Hypothalamus (tissue), 51 donors: ENCODE results near the gene TRIM62.
"Not testable (repeated sequence)": the region's sequence is repeated elsewhere in the genome, so short reads cannot be mapped to it uniquely, and the experiment has no call there.

Experiments
- DNase-seq, 51 donors: peaks; one replicate each; lab custom pipeline; 2025; lab: John Stamatoyannopoulos, UW

Gene TRIM62

GRCh38 chr1:33119050-33119449 lies 62.8 kb downstream of the TRIM62 start:
- no peak for DNase-seq

- no peak for DNase-seq
Measured at GRCh38 chr1:33118274-33118673, 63.6 kb downstream of the TRIM62 start.

GRCh38 chr1:33117440-33118085 lies 64.3 kb downstream of the TRIM62 start:
- DNase-seq, result no peak

GRCh38 chr1:33111965-33112364 lies 69.9 kb downstream of the TRIM62 start:
- no peak for DNase-seq

- no peak for DNase-seq
Measured at GRCh38 chr1:33110477-33110876, 71.4 kb downstream of the TRIM62 start.

- not testable (repeated sequence) for DNase-seq
Measured at GRCh38 chr1:33100119-33100415, 81.8 kb downstream of the TRIM62 start.

- DNase-seq, result no peak
Measured at GRCh38 chr1:33099290-33100118, 82.3 kb downstream of the TRIM62 start.

GRCh38 chr1:33098371-33098770 lies 83.5 kb downstream of the TRIM62 start:
- DNase-seq, result no peak

- DNase-seq, result no peak
Measured at GRCh38 chr1:33097762-33098161, 84.1 kb downstream of the TRIM62 start.

GRCh38 chr1:33097137-33097611 lies 84.7 kb downstream of the TRIM62 start:
- DNase-seq, result no peak

GRCh38 chr1:33096363-33097005 lies 85.4 kb downstream of the TRIM62 start:
- DNase-seq, result peak in 1 of 51 donors; percentile 46
